Stimulated activated effector memory CD8-positive, alpha-beta T cell treated with anti-CD3 and anti-CD28 coated beads, Interleukin-12 subunit alpha, Interleukin-12 subunit beta, amount 100 ng/mL, for 72 hours (primary cell): ENCODE data around the gene DIS3L2.

Experiments used
- ATAC-seq: fragments of 150-1000 bp; cut with Tn5 transposase; 2 replicates; pipeline ENCODE4 v1.10.0; 2021
- DNase-seq, 2 donors: peaks; one replicate each; pipeline ENCODE4 v3.0.0; 2021 to 2022; ENCODE audit warnings: low spot score in 2 of 2
- H3K27ac Mint-ChIP-seq: one replicate; pipeline ENCODE4 v1.8.0; 2022; ENCODE audit warnings: mild to moderate bottlenecking, mixed read lengths
- H3K36me3 Mint-ChIP-seq: one replicate; pipeline ENCODE4 v1.8.0; 2022; ENCODE audit warnings: mild to moderate bottlenecking, mixed read lengths
- H3K4me1 Mint-ChIP-seq: one replicate; pipeline ENCODE4 v1.8.0; 2022; ENCODE audit warnings: mixed read lengths
- H3K4me3 Mint-ChIP-seq: one replicate; pipeline ENCODE4 v1.8.0; 2022; ENCODE audit warnings: mild to moderate bottlenecking, mixed read lengths
- H3K9me3 Mint-ChIP-seq: one replicate; pipeline ENCODE4 v1.8.0; 2022; ENCODE audit warnings: mixed read lengths

Gene DIS3L2

GRCh38 chr2:231961349-231962166 lies at the start of gene DIS3L2:
Gene DIS3L2, plus strand, starts transcription at chr2:231961713. Its CDS starts 53,215 bp downstream, at chr2:232014928.
- H3K9me3 Mint-ChIP-seq, result no peaks in the 10 kb centered on the region

GRCh38 chr2:231914077-231914690 lies 47.3 kb upstream of the DIS3L2 start:
- Mint-ChIP-seq H3K9me3 (no peaks in the 10 kb centered on the region), H3K36me3 (no peaks in the 10 kb centered on the region), H3K4me1 (peaks cover 12% of the 10 kb centered on the region), H3K27ac (no peak overlapping the region), H3K4me3 (no peak overlapping the region)
- DNase-seq (no peak), ATAC-seq (no peak)

More at GRCh38 chr2:231961349-231962166, at the start of gene DIS3L2:
- Mint-ChIP-seq H3K36me3 (no peaks in the 10 kb centered on the region), H3K4me1 (peaks cover 35% of the 10 kb centered on the region), H3K4me3 (peak within 1 kb of the TSS; percentile 87), H3K27ac (peak within 1 kb of the TSS; percentile 86)
- DNase-seq (peak; percentile 62 to 87), ATAC-seq (peak; percentile 98)

DNA sequence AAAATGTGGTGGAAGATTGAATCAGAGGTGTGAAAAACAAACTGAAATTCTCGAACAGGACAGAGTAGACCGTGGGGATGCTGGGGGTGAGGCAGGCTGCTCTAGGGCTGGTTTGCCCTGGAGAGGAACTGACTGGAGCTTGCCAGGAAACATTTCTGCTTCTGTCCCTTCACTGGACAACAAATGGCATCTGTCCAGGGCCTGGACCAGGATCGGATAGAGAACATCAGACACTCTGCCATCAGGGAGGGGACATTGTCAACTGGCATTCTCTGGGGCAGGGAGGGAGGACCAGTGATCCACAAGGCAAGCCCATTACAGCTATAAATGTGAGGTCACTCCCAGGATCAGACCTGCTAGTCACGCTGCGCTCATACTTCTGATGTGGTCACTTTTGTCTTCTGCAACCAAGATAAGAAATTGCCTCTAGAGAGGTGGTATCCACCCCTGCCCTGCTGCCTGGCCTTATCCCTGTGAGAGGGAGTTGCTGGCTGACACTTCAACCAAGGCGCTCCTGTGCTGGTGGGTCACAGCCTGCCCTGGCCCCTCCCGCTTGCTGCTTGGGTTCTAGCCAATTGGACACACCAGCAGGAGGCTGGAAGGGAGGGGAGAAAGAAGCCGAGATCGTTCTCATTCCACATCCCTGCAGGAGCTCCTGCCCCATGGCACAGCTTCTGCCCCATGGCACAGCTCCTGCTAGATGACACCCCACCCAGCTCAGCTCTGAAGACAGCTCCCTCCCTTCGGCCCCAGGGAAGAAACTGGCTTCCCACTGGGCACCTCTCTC lies 44.0 kb upstream of the DIS3L2 start:
- no peaks in the 10 kb centered on the region for H3K4me1 Mint-ChIP-seq
- ATAC-seq (peak; percentile 24), DNase-seq (no peak)
- H3K9me3 Mint-ChIP-seq, result no peaks in the 10 kb centered on the region
- no peak overlapping the region for H3K4me3 Mint-ChIP-seq
- no peaks in the 10 kb centered on the region for H3K36me3 Mint-ChIP-seq
- no peak overlapping the region for H3K27ac Mint-ChIP-seq

DNA sequence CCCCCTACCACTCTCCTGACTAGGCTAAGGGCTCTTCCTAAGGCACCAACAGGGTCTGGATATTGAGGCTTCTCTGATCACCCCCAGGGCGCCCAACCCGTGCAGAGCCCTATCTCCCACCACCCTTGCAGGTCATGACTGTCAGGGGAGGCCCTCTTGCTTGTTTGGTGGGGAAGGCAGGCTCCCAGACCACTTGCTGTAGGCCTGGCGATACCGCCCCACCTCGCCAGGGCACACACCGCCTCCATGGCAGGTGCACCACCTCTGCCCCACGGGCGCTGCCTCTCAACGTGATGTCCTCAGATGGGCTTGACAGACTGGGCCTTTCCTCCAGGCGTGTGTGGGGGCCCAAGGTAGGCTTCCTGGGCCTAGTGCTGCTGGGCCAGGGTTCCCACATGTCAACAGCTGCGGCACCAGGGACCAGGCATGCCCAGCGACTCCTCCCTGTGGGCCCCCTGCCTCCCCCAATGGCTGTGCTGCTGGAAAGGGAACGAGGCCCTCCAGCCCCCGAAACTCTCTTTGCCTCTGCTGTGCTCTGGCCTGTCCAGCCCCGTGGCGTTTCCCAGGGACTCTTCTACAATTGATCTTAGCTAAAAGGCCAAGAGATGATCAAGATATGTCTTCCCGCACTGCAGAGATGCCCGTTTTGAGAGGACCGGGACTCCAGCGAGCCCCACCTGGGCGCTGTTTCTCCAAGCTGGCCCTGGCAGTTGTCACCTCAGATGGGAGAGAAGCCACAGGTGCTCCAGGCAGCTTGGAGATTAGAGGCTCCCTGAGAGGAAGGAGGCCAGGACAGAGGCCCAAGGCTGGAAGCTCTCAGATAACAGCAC lies 42.8 kb upstream of the DIS3L2 start:
- ATAC-seq (no peak), DNase-seq (no peak)
- no peak overlapping the region for H3K4me3 Mint-ChIP-seq
- H3K9me3 Mint-ChIP-seq, result no peaks in the 10 kb centered on the region
- H3K36me3 Mint-ChIP-seq, result no peaks in the 10 kb centered on the region
- no peak overlapping the region for H3K27ac Mint-ChIP-seq
- no peaks in the 10 kb centered on the region for H3K4me1 Mint-ChIP-seq

- ATAC-seq, result no peak
- H3K4me3 Mint-ChIP-seq, result no peak overlapping the region
- H3K36me3 Mint-ChIP-seq, result no peaks in the 10 kb centered on the region
Observed at GRCh38 chr2:231919341-231920035, 42.0 kb upstream of the DIS3L2 start.

GRCh38 chr2:231920366-231920765 lies 41.1 kb upstream of the DIS3L2 start:
- peaks cover 11% of the 10 kb centered on the region for H3K4me1 Mint-ChIP-seq
- no peaks in the 10 kb centered on the region for H3K9me3 Mint-ChIP-seq
- ATAC-seq, result no peak
- H3K4me3 Mint-ChIP-seq, result no peak overlapping the region
- H3K36me3 Mint-ChIP-seq, result no peaks in the 10 kb centered on the region
- H3K27ac Mint-ChIP-seq, result no peak overlapping the region
- no peak for DNase-seq

More at GRCh38 chr2:231919341-231920035, 42.0 kb upstream of the DIS3L2 start:
- no peak for DNase-seq
- H3K9me3 Mint-ChIP-seq, result no peaks in the 10 kb centered on the region
- H3K4me1 Mint-ChIP-seq, result peaks cover 6% of the 10 kb centered on the region
- no peak overlapping the region for H3K27ac Mint-ChIP-seq

- no peak overlapping the region for H3K4me3 Mint-ChIP-seq
Observed at GRCh38 chr2:231920795-231921194, 40.7 kb upstream of the DIS3L2 start.

DNA sequence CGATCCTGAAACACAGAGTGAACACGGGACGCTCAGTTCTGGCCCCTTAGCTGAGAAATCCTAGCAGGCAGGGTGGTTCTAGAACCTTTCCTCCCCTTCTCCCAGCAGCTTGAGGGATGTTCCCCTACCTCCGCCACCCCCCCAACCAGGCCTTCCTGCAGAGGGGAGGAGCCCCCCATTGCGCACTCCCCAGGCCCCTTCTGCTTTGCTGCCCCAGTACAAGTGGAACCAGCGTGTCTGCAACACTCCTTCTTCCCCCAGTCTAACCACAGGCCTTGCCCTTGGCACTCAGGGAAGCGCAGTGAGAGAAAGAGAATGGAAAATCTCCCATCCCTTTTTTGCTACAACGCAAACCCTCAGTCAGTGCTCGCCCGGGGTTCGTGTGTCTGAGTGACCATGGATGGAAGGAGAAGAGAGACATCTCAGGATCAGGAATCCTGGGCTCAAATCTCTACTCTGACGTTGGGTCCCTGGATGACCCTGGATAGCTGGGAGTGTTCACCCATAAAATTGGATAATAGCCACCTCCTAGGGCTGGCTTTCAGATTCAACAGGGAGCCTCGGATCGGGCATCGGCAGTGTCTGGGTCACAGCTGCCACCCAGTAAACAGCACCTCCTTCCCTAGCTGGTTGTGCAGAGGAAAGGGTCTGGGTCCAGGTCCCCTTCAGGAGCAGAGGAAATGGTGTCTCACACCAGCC lies 39.1 kb upstream of the DIS3L2 start:
- ATAC-seq, result no peak
- no peak overlapping the region for H3K27ac Mint-ChIP-seq

More at GRCh38 chr2:231920795-231921194, 40.7 kb upstream of the DIS3L2 start:
- H3K27ac Mint-ChIP-seq, result no peak overlapping the region
- H3K36me3 Mint-ChIP-seq, result no peaks in the 10 kb centered on the region
- no peak for ATAC-seq
- DNase-seq, result no peak
- no peaks in the 10 kb centered on the region for H3K9me3 Mint-ChIP-seq
- H3K4me1 Mint-ChIP-seq, result peaks cover 11% of the 10 kb centered on the region

DNA sequence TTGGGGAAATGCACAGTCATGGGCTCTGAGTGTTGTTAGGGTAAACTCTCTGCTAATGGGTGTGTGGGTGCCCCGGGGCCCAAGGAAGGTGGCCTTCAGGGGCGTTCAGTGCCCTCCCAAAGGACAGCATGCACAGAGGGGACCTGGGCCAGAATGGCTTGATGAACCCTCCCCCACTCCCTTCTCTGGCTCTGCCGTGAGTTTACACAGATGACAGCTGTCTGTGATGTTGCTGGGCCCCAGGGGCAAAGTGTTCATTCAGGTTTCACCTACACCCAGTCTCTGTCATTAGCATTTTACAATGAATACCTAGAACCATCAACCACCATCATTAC lies 38.5 kb upstream of the DIS3L2 start:
- no peak overlapping the region for H3K4me3 Mint-ChIP-seq
- ATAC-seq, result no peak
- H3K27ac Mint-ChIP-seq, result no peak overlapping the region
- H3K4me1 Mint-ChIP-seq, result peaks cover 23% of the 10 kb centered on the region
- DNase-seq, result no peak
- no peaks in the 10 kb centered on the region for H3K9me3 Mint-ChIP-seq
- H3K36me3 Mint-ChIP-seq, result no peaks in the 10 kb centered on the region

More for the DNA sequence above, 39.1 kb upstream of the DIS3L2 start:
- no peaks in the 10 kb centered on the region for H3K9me3 Mint-ChIP-seq
- peaks cover 21% of the 10 kb centered on the region for H3K4me1 Mint-ChIP-seq
- no peak for DNase-seq
- H3K4me3 Mint-ChIP-seq, result no peak overlapping the region
- no peaks in the 10 kb centered on the region for H3K36me3 Mint-ChIP-seq

DNA sequence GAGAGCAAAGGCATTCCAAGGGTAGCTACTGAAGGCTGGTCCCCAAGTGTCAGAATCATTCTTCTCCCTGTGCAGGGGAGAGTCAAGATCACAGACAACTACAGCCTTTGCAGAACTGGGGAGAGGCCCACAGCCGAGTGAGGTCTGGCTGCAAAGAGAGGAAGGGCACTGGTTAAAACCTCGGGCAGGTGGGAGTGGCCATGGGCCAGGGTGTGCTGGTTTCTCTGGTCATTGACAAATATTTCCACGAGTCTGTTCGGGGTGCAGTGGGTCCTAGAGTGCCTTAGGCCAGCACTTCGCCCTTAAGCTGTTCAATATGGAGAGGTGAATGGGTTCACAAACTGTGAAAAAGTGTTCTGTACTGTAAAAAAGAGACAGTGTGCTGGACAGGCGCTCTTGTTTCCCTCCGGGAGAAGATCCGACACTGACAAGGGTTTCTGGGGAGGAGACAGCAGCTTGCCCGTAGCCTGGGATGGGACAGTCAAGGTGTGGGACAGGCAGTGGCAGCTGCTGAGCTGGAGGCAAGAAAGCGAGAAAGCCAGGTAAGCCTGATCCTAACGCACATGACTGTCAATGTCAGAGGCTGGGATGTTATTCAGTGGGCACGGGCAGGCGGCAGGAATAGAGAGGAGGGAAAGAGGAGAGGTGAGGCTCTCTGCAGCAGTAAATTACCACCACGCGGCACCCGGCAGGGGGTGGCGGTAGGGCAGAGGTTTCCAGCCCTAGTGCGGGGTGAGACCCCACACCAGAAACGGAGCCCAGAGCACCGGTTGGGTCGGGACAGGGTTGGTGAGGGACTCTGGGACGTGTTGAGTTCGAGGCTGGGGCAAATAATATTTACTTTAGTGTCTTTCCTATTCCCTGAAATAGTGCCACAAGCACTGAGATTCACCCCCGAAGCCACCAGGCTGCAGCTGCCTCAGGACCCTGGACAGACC lies 37.3 kb upstream of the DIS3L2 start:
- DNase-seq, result no peak
- no peaks in the 10 kb centered on the region for H3K9me3 Mint-ChIP-seq
- no peak overlapping the region for H3K27ac Mint-ChIP-seq
- H3K36me3 Mint-ChIP-seq, result no peaks in the 10 kb centered on the region
- peaks cover 23% of the 10 kb centered on the region for H3K4me1 Mint-ChIP-seq
- peak overlapping the region; percentile 37 for H3K4me3 Mint-ChIP-seq
- no peak for ATAC-seq

DNA sequence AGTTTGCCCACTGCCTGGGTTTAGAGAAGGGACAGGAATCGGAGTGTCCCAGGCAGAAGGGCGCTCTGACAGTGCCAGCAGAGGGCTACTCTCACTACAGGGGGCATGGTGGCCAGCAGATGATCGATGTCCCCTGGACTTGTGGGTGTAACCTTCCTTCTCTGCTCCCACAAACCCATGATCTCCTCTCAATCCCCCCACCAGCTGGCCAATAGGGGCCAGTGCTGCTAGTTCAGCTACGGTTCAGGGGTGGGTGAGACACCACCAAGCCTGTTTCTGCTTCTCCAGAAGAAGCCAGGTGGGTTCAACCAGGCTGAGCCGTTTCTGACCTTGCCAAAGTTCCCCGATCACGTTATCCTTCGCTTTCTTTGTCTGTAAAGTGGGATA lies 36.6 kb upstream of the DIS3L2 start:
- no peaks in the 10 kb centered on the region for H3K36me3 Mint-ChIP-seq
- no peak overlapping the region for H3K27ac Mint-ChIP-seq
- no peak for ATAC-seq
- peaks cover 23% of the 10 kb centered on the region for H3K4me1 Mint-ChIP-seq
- H3K4me3 Mint-ChIP-seq, result peak overlapping the region; percentile 53
- no peaks in the 10 kb centered on the region for H3K9me3 Mint-ChIP-seq
- no peak for DNase-seq

DNA sequence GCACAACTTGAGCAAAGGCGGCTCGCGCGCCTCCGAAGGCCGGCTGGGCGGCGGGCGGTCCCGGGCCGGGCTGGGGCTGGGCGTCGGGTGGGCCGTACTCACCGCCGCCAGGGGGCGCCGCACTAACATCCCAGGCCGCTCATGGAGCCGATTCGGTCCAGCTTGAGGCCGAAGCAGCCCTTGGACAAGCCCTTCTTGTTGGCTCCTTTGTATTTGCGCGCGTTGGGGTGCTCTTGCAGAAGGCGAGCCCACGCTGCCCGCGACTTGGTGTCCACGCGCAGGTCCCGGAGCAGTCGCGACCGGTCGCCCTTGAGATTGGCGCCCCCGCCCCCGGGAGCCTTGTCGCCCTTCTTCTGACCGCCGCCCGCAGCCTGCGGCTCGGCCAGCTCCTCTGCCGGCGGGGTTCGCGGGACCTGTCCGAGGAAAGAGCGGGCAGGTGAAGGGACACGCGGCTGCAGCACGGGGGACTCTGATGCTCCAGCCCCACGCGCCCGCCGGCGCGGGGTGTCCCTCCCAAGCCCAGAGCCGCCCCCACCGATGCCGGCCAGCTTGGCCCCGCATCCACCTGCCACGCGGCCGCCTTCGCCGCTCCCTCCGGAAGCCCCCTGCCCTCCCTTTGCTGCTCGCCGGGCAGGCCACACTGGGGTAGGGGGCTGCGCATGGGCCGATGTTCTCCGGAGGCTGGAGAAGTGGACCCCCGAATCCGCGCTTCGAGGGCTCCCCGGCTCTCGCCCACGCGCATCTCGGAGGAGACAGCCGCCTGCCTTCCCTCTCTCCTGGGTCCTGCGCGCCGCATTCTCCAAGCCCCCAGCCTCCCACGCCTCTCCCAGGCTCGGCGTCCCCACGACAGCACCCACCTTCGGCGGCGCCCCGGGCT lies 36.0 kb upstream of the DIS3L2 start:
- no peaks in the 10 kb centered on the region for H3K9me3 Mint-ChIP-seq
- peak; percentile 69 to 88 for DNase-seq
- H3K4me3 Mint-ChIP-seq, result peak overlapping the region; percentile 53
- no peak overlapping the region for H3K27ac Mint-ChIP-seq
- ATAC-seq, result peak; percentile 72
- H3K36me3 Mint-ChIP-seq, result no peaks in the 10 kb centered on the region
- H3K4me1 Mint-ChIP-seq, result peaks cover 23% of the 10 kb centered on the region
